Measurements from ENCODE around the gene SERPINB5.

- no peak for TF ChIP-seq TAF1 (IDR thresholded peaks at IDR 0.05; ENCODE audit: low read depth, low read length)
- TF ChIP-seq PAX5 (IDR thresholded peaks at IDR 0.05; ENCODE audit: insufficient read depth, low read length, severe bottlenecking) = no peak
- TF ChIP-seq POLR2A (IDR thresholded peaks at IDR 0.05; ENCODE audit: low read depth, low read length) = no peak
- no peak for TF ChIP-seq POLR2AphosphoS5 (IDR thresholded peaks at IDR 0.05; ENCODE audit: low read depth, low read length)
- no peak for TF ChIP-seq SPI1 (IDR thresholded peaks at IDR 0.05; ENCODE audit: low read depth, low read length)
These were observed 10.9 kb downstream of the SERPINB5 start for GRCh38 chr18:63487676-63488075.

Measured in GM12891 (cell line).